Pancreas (tissue), 10 donors: ENCODE results near the gene ZNF536. TPM values are rescaled to one million over a fixed set of nuclear protein-coding genes. Genes with fewer than 3 reads are reported as not detected.
A peak's percentile ranks its signal among the peaks of the same experiment; 100 is the strongest.

ENCODE experiments used
- ATAC-seq, 4 donors: fragments of 200-7000 bp; cut with Tn5 transposase; one replicate each; pipeline versions ENCODE4 v1.8.0 to v1.9.1; 2020; ENCODE audit warnings: mild to moderate bottlenecking in 4 of 4, moderate library complexity in 4 of 4
- DNase-seq, 6 donors: peaks; one replicate each; pipeline ENCODE4 v3.0.0-alpha.2; 2020
- FAIRE-seq: peaks from 2 replicates; lab custom pipeline; 2012; peaks lifted over from hg19 to GRCh38; lab: Jason Lieb, UNC
- H3K27ac ChIP-seq, 4 donors: fragments of 200-600 bp; sonication (generic); 1 replicate in 3 of 4; 2 replicates in 1 of 4; pipeline versions ENCODE4 v1.5.0 to v1.8.0; 2020
- H3K27me3 ChIP-seq, 4 donors: fragments of 200-600 bp; one replicate each; pipeline ENCODE4 v1.8.0; 2021
- H3K36me3 ChIP-seq, 3 donors: fragments of 200-600 bp; sonication (generic) in 1 of 3; one replicate each; pipeline versions ENCODE4 v1.5.0 to v1.8.0; 2020 to 2021
- H3K4me1 ChIP-seq, 3 donors: fragments of 200-600 bp; one replicate each; pipeline ENCODE4 v1.8.0; 2021
- H3K4me3 ChIP-seq, 4 donors: fragments of 200-600 bp; sonication (generic) in 2 of 4; one replicate each; pipeline versions ENCODE4 v1.5.0 to v1.8.0; 2020 to 2021
- H3K9me3 ChIP-seq, 4 donors: fragments of 200-600 bp; one replicate each; pipeline ENCODE4 v1.8.0; 2021
- CTCF ChIP-seq, 4 donors: fragments of 200-600 bp; sonication (generic) in 3 of 4; IDR thresholded peaks; one replicate each; pipeline versions ENCODE4 v1.5.0 to v1.8.0; 2021; ENCODE audit warnings: antibody characterized with exemption in 4 of 4
- WGBS, 2 donors: extraction: QIAGEN DNeasy Blood & Tissue Kit; methylation state at CpG; one replicate each; pipeline ENCODE4 v1.1.7; 2013; 5-methylcytosine and 5-hydroxymethylcytosine counted together
- intact Hi-C, 3 donors: fragments of 100-400 bp; cut with DNase I; formaldehyde crosslinking; loops; one replicate each; pipeline versions ENCODE4 v1.11.1 to v1.14.2; 2022
- polyA plus RNA-seq, 2 donors: library from polyadenylated mRNA; stranded (reverse); fragments of 200-250 nt; gene quantifications; one replicate each; pipeline ENCODE4 v1.2.3, GENCODE V29; 2013
- total RNA-seq, 6 donors: library from RNA; stranded (reverse); fragmentation: NEBNext Ultra II Directional in 4 of 6; extraction: Animal tissue kit (Norgen Biotek cat#: 25700) in 4 of 6; gene quantifications; one replicate each; pipeline versions ENCODE4 v1.2.1 to v1.2.4, GENCODE V29; 2021 to 2023
- donor health status: healthy with polysubstance abuse.
- donor health status: DM: no; HTN: no; CAD: no; lungs with moderate emphysema.
- donor health status: DM: no; HTN: no; CAD: no.
- donor health status: control.
- donor health status: control.
- donor health status: Bipolar disorder and iron deficiency.
- donor health status: DM: yes; HTN: yes; CAD: no.
- donor health status: DM: no; HTN: no; CAD: no.
- donor health status: DM: no; HTN: no; CAD: no.
- donor health status: DM: yes; HTN: yes; CAD: no.

ZNF536 gene
- total and polyA plus RNA-seq, 8 donors = 0.06 to 1.7 (median 0.13) TPM

DNA sequence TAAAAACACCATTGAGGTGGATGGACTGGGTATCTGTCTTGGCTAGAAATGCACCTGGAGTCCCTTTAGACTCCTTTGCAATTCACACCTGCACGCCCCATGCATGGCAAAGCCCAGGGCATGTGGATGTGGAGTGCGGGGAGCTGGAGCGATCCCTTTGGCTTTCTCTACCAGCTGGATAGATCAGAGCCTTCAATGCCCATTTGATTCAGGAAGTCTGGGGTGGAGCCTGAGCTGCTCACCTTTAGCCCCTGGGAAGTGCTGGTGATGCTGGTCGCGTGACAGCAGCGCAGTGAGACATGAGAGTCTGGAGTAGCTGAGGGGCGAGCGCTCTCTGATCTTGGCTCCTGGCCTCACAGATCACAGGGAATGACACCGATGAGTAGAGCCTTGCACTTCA is 4.8 kb upstream of the ZNF536 start:
- no peak overlapping the region for H3K27ac ChIP-seq
- H3K36me3 ChIP-seq = no peaks in the 10 kb centered on the region
- intact Hi-C loops = no loop called here
- no peak for FAIRE-seq
- no peak overlapping the region for H3K4me3 ChIP-seq
- WGBS, 2 donors = 76 to 86% methylated on average over 9 of the region's 9 CpGs
- TF ChIP-seq CTCF (IDR thresholded peaks at IDR 0.05) = no peak
- no peak for ATAC-seq
- no peaks in the 10 kb centered on the region for H3K9me3 ChIP-seq
- H3K27me3 ChIP-seq = peaks cover 0 to 3% (median 0%) of the 10 kb centered on the region in 4 donors
- DNase-seq = no peak
- H3K4me1 ChIP-seq = no peaks in the 10 kb centered on the region

GRCh38 chr19:30369833-30370232 is 2.4 kb upstream of the ZNF536 start:
- TF ChIP-seq CTCF (IDR thresholded peaks at IDR 0.05) = no peak
- ATAC-seq = no peak

GRCh38 chr19:30371161-30371836 is 885 bp upstream of the ZNF536 start:
- no peak for ATAC-seq
- no peaks in the 10 kb centered on the region for H3K9me3 ChIP-seq
- H3K4me1 ChIP-seq = no peaks in the 10 kb centered on the region
- peaks cover 0 to 27% (median 0%) of the 10 kb centered on the region in 4 donors for H3K27me3 ChIP-seq
- DNase-seq = no peak
- H3K4me3 ChIP-seq = no peak overlapping the region
- H3K36me3 ChIP-seq = no peaks in the 10 kb centered on the region
- FAIRE-seq = no peak
- no peak overlapping the region for H3K27ac ChIP-seq
- 67 to 79% methylated on average over 6 of the region's 6 CpGs for WGBS, 2 donors
- intact Hi-C loops = no loop called here
- TF ChIP-seq CTCF (IDR thresholded peaks at IDR 0.05) = no peak

More at GRCh38 chr19:30369833-30370232, 2.4 kb upstream of the ZNF536 start:
- H3K4me1 ChIP-seq = no peaks in the 10 kb centered on the region
- intact Hi-C loops = no loop called here
- no peaks in the 10 kb centered on the region for H3K9me3 ChIP-seq
- WGBS, 2 donors = 46 to 59% methylated on average over 6 of the region's 6 CpGs
- FAIRE-seq (no peak), DNase-seq (no peak)
- no peak overlapping the region for H3K27ac ChIP-seq
- H3K36me3 ChIP-seq = no peaks in the 10 kb centered on the region
- H3K27me3 ChIP-seq = peaks cover 0 to 15% (median 0%) of the 10 kb centered on the region in 4 donors
- H3K4me3 ChIP-seq = no peak overlapping the region

- Histone ChIP-seq H3K27me3 (peaks cover 0 to 30% (median 0%) of the 10 kb centered on the region in 4 donors), H3K4me3 (no peak overlapping the region), H3K27ac (no peak overlapping the region), H3K36me3 (no peaks in the 10 kb centered on the region), H3K9me3 (no peaks in the 10 kb centered on the region), H3K4me1 (no peaks in the 10 kb centered on the region)
- 53 to 58% methylated on average over 17 of the region's 17 CpGs for WGBS, 2 donors
- intact Hi-C loops = no loop called here
- no peak for DNase-seq
- no peak for ATAC-seq
- FAIRE-seq = no peak
- TF ChIP-seq CTCF (IDR thresholded peaks at IDR 0.05) = no peak
Observed at GRCh38 chr19:30373593-30373992, 1.4 kb downstream of the ZNF536 start.

DNA sequence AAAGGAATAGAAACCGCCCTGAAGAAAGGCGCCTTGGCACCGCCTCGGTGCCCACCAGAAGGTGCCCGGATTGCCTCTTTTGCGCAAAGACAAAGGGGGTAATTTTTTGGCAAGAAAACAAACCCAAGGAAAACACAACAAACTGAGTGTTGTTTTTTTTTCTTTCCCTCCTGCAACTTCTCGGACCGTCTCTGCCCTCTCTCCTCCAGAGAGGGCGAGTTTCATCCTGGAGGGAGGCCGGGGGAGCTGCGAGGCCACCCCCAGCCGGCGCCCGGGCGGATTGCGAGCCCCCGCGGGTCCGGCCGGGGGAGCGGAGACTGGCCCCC is 2.3 kb downstream of the ZNF536 start:
- H3K9me3 ChIP-seq = no peaks in the 10 kb centered on the region
- no peak for TF ChIP-seq CTCF (IDR thresholded peaks at IDR 0.05)
- no peak for ATAC-seq
- intact Hi-C loops = no loop called here
- H3K27me3 ChIP-seq = peaks cover 0 to 30% (median 0%) of the 10 kb centered on the region in 4 donors
- no peaks in the 10 kb centered on the region for H3K36me3 ChIP-seq
- no peak for FAIRE-seq
- H3K4me3 ChIP-seq = peak overlapping the region in 1 of 4 donors; percentile 28
- no peak for DNase-seq
- H3K27ac ChIP-seq = no peak overlapping the region
- WGBS, 2 donors = 10 to 12% methylated on average over 21 of the region's 21 CpGs
- H3K4me1 ChIP-seq = no peaks in the 10 kb centered on the region
